B cell (primary cell): ENCODE measurements around the gene DACT2.

ENCODE experiments used
- EZH2 ChIP-seq: IDR thresholded peaks from 2 replicates; pipeline ENCODE4 v1.6.1; 2012; ENCODE audit warnings: borderline replicate concordance, low read depth, mild to moderate bottlenecking, moderate library complexity, low read length; ENCODE audit not compliant: insufficient read depth, poor library complexity, severe bottlenecking
- TF ChIP-seq, protein P1 (sequence below): fragments of 200-600 bp; IDR thresholded peaks from one replicate; pipeline ENCODE4 v1.8.0; 2022; ENCODE audit warnings: antibody characterized with exemption, mild to moderate bottlenecking

GRCh38 chr6:168330403-168330802, 10.8 kb upstream of the DACT2 start:
- TF ChIP-seq, protein P1, sequence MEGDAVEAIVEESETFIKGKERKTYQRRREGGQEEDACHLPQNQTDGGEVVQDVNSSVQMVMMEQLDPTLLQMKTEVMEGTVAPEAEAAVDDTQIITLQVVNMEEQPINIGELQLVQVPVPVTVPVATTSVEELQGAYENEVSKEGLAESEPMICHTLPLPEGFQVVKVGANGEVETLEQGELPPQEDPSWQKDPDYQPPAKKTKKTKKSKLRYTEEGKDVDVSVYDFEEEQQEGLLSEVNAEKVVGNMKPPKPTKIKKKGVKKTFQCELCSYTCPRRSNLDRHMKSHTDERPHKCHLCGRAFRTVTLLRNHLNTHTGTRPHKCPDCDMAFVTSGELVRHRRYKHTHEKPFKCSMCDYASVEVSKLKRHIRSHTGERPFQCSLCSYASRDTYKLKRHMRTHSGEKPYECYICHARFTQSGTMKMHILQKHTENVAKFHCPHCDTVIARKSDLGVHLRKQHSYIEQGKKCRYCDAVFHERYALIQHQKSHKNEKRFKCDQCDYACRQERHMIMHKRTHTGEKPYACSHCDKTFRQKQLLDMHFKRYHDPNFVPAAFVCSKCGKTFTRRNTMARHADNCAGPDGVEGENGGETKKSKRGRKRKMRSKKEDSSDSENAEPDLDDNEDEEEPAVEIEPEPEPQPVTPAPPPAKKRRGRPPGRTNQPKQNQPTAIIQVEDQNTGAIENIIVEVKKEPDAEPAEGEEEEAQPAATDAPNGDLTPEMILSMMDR: no peak
- TF ChIP-seq EZH2: no peak
